Transverse colon (tissue), 4 donors: ENCODE measurements around the gene SRPK2. TPM values are rescaled to one million over a fixed set of nuclear protein-coding genes. Genes with fewer than 3 reads are reported as not detected.

Source experiments
- DNase-seq: peaks from one replicate; pipeline ENCODE4 v3.0.0-alpha.2; 2019
- H3K27ac ChIP-seq, 4 donors: fragments of 200-600 bp; sonication (generic); 2 replicates each; pipeline ENCODE4 v1.5.1; 2016 to 2018; ENCODE audit warnings: inconsistent platforms in 4 of 4
- H3K27me3 ChIP-seq: fragments of 200-600 bp; sonication (generic); 2 replicates; pipeline ENCODE4 v1.5.1; 2017; ENCODE audit warnings: inconsistent platforms
- H3K36me3 ChIP-seq, 4 donors: fragments of 200-600 bp; sonication (generic); 2 replicates each; pipeline ENCODE4 v1.5.1; 2017 to 2019; ENCODE audit warnings: inconsistent platforms in 4 of 4
- H3K4me1 ChIP-seq, 4 donors: fragments of 200-600 bp; sonication (generic); 2 replicates each; pipeline ENCODE4 v1.5.1; 2017 to 2020; ENCODE audit warnings: inconsistent platforms in 4 of 4
- H3K4me3 ChIP-seq, 4 donors: fragments of 200-600 bp; sonication (generic); 1 replicate in 1 of 4; 2 replicates in 3 of 4; pipeline versions ENCODE4 v1.5.1 to v1.6.1; 2017 to 2019; ENCODE audit warnings: inconsistent platforms in 4 of 4
- H3K9me3 ChIP-seq, 2 donors: fragments of 200-600 bp; sonication (generic); 2 replicates each; pipeline ENCODE4 v1.5.1; 2017 to 2019; ENCODE audit warnings: inconsistent platforms in 2 of 2
- CTCF ChIP-seq, 5 experiments: fragments of 200-600 bp in 3 of 5; fragments of 450-650 bp in 2 of 5; sonication (generic) in 3 of 5; IDR thresholded peaks; 1 replicate in 2 of 5; 2 replicates in 3 of 5; pipeline ENCODE4 v1.5.1; 2016 to 2017; ENCODE audit warnings: antibody characterized with exemption in 5 of 5, inconsistent platforms in 3 of 5, mild to moderate bottlenecking in 2 of 5, moderate library complexity in 1 of 5
- EP300 ChIP-seq: sonication (generic); formaldehyde crosslinking; IDR thresholded peaks from one replicate; pipeline ENCODE4 v1.6.1; 2017; ENCODE audit warnings: antibody characterized with exemption, low read depth
- POLR2A ChIP-seq: fragments of 450-650 bp; IDR thresholded peaks from one replicate; pipeline ENCODE4 v1.6.1; 2016; ENCODE audit warnings: antibody characterized with exemption, mild to moderate bottlenecking, moderate library complexity
- POLR2AphosphoS5 ChIP-seq, 3 donors: sonication (generic); formaldehyde crosslinking; IDR thresholded peaks; one replicate each; pipeline ENCODE4 v1.6.1; 2016; ENCODE audit warnings: antibody characterized with exemption in 3 of 3
- WGBS, 2 donors: methylation state at CpG; one replicate each; pipeline ENCODE4 v1.1.5; 2018; ENCODE audit warnings: low coverage in 1 of 2; 5-methylcytosine and 5-hydroxymethylcytosine counted together
- in situ Hi-C, 4 donors: fragments of 200-750 bp; cut with MboI; loops; one replicate each; pipeline versions ENCODE4 v1.15.0 to v1.15.1; 2017; ENCODE audit warnings: low sequenced_read_pairs in 3 of 4, low pct_ligation_motif_present in 1 of 4, low pct_unique_long_range_greater_than_20kb in 1 of 4
- intact Hi-C: fragments of 100-400 bp; cut with DNase I; formaldehyde crosslinking; loops from one replicate; pipeline ENCODE4 v1.15.1; 2023; ENCODE audit warnings: low total_unique reads
- total RNA-seq, 4 donors: library from RNA; depleted of rRNA; stranded (reverse); fragments of >200 nt; gene quantifications; one replicate each; pipeline ENCODE4 v1.1.0, GENCODE V29; 2016

The SRPK2 gene
- total RNA-seq, 4 donors from 2014 or later = 18.3 to 93.1 (median 43.8) TPM

GRCh38 chr7:105387508-105388355, 989 bp downstream of the SRPK2 start:
- TF ChIP-seq EP300 = no peak
- no peak for TF ChIP-seq CTCF (IDR thresholded peaks at IDR 0.05)
- no peak for TF ChIP-seq POLR2A
- TF ChIP-seq POLR2AphosphoS5 (IDR thresholded peaks at IDR 0.05) = no peak
- Histone ChIP-seq H3K4me1 (peaks cover 0 to 9% (median 7%) of the 10 kb centered on the region in 4 donors), H3K36me3 (no peaks in the 10 kb centered on the region), H3K27ac (peak overlapping the region; percentile 74 to 90 (median 86)), H3K9me3 (no peaks in the 10 kb centered on the region), H3K27me3 (no peaks in the 10 kb centered on the region), H3K4me3 (peak overlapping the region; percentile 89 to 99 (median 94))
- in situ Hi-C loops (loop anchor here in 1 of 4 donors (10.0 kb wide), 1 partner anchor 57 kb away; no protein-coding TSS in a partner anchor), intact Hi-C loops (no loop called here)
- DNase-seq = peak; percentile 63
- WGBS, 2 donors = 2% methylated on average over 9 to 74 of the region's 76 CpGs

GRCh38 chr7:105377903-105378302, 10.8 kb downstream of the SRPK2 start:
- Histone ChIP-seq H3K4me1 (peaks cover 0 to 15% (median 0%) of the 10 kb centered on the region in 4 donors), H3K27ac (no peak overlapping the region), H3K9me3 (no peaks in the 10 kb centered on the region), H3K27me3 (no peaks in the 10 kb centered on the region), H3K36me3 (no peaks in the 10 kb centered on the region), H3K4me3 (no peak overlapping the region)
- WGBS, 2 donors = 66 to 77% methylated on average over 2 to 3 of the region's 3 CpGs
- no peak for DNase-seq
- in situ Hi-C loops = no loop called here
- no peak for TF ChIP-seq POLR2A
- TF ChIP-seq EP300 = no peak
- no peak for TF ChIP-seq POLR2AphosphoS5 (IDR thresholded peaks at IDR 0.05)
- TF ChIP-seq CTCF (IDR thresholded peaks at IDR 0.05) = no peak
- intact Hi-C loops = no loop called here

DNA sequence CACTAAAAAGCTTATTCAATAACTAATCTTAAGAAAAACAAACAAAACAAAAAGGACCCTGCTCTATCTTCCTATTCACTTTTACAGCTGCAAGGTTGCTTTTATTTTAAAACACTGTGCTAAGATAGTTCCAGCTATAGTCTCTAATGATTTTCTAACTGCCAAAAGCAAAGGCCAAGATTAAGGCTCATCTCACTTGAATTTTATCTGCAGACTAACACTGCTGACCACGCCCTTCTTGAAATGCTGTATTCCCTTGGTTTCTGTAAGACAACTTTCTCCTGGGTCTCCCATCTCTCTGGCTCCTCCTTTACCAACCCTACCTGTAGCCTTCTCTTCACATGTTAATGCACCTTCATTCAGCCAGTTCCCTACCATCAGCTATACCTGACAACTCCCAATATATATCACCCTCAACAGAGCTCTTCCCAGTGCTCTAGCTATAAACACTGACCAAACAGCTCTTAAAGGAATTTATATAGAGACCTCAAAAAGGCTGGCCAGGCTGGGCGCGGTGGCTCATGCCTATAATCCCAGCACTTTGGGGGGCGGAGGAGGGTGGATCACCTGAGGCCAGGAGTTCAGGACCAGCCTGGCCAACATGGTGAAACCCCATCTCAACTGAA, 11.7 kb downstream of the SRPK2 start:
- whole genome bisulfite sequencing, 2 donors = 77 to 95% methylated on average over 2 to 4 of the region's 4 CpGs
- in situ Hi-C loops = no loop called here
- H3K27me3 ChIP-seq = no peaks in the 10 kb centered on the region

More for the DNA sequence above, 11.7 kb downstream of the SRPK2 start:
- DNase-seq = no peak
- Histone ChIP-seq H3K36me3 (no peaks in the 10 kb centered on the region), H3K27ac (no peak overlapping the region), H3K9me3 (no peaks in the 10 kb centered on the region), H3K4me1 (peaks cover 0 to 15% (median 0%) of the 10 kb centered on the region in 4 donors), H3K4me3 (no peak overlapping the region)
- no peak for TF ChIP-seq POLR2A
- TF ChIP-seq EP300 = no peak
- TF ChIP-seq CTCF (IDR thresholded peaks at IDR 0.05) = no peak
- TF ChIP-seq POLR2AphosphoS5 (IDR thresholded peaks at IDR 0.05) = no peak
- intact Hi-C loops = no loop called here
